ENCODE data around the gene MAP3K3.
A peak's percentile ranks its signal among the peaks of the same experiment; 100 is the strongest.

The MAP3K3 gene

GRCh38 chr17:63701456-63701820 lies 79.2 kb downstream of the MAP3K3 start:
- CTCF ChIA-PET, result no interaction called here
- POLR2A ChIA-PET (ENCODE audit: low non-redundant PET), result no interaction called here
- DNase-seq (ENCODE audit: low spot score), result no peak
- H3K27ac ChIP-seq, result peak overlapping the region; percentile 46; the same call in 1 of the 2 replicates
- TF ChIP-seq CTCF (conservative IDR thresholded peaks at IDR 0.05; ENCODE audit: low read depth), result no peak

GRCh38 chr17:63701868-63702720 lies 79.9 kb downstream of the MAP3K3 start:
- CTCF ChIA-PET, result interaction anchor here (0.6 to 0.7 kb wide), 3 partner anchors 17 to 278 kb away, joined by 3 to 5 read pairs (median 3); no protein-coding TSS in a partner anchor
- H3K27ac ChIP-seq, result peak overlapping the region; percentile 46
- POLR2A ChIA-PET (ENCODE audit: low non-redundant PET), result no interaction called here
- no peak for TF ChIP-seq CTCF (conservative IDR thresholded peaks at IDR 0.05; ENCODE audit: low read depth)
- DNase-seq (ENCODE audit: low spot score), result no peak

GRCh38 chr17:63702721-63703015 lies 80.5 kb downstream of the MAP3K3 start:
- no peak for TF ChIP-seq CTCF (conservative IDR thresholded peaks at IDR 0.05; ENCODE audit: low read depth)
- DNase-seq (ENCODE audit: low spot score), result no peak
- ChIA-PET CTCF (interaction anchor here (0.6 to 0.7 kb wide), 3 partner anchors 18 to 279 kb away, joined by 3 to 5 read pairs (median 3); no protein-coding TSS in a partner anchor), POLR2A (ENCODE audit: low non-redundant PET) (no interaction called here)
- peak overlapping the region; percentile 46 for H3K27ac ChIP-seq

DNA sequence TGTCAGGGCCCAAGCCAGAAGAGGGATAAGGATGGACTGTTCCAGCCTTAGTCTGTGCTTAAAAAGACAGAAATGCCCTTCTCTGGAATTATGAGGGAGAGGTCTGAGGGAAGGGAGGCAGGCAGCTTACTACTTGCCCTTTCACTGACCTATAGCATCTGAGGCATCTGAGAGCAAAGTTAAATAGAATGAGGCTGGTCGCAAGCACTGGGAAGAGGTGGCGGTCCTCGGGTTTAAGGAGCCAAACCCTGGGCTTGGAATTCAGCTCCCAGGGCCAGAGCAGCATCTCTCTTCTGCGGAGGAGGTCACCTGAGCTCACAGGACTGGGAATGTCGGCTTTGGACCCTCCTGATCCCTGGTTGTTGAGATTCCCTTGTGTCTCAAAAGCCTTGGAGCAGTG lies 80.8 kb downstream of the MAP3K3 start:
- peak overlapping the region; percentile 46 for H3K27ac ChIP-seq
- ChIA-PET POLR2A (ENCODE audit: low non-redundant PET) (no interaction called here), CTCF (interaction anchor here (0.6 kb wide), 1 partner anchor 279 kb away, joined by 3 read pairs; no protein-coding TSS in a partner anchor)
- no peak for TF ChIP-seq CTCF (conservative IDR thresholded peaks at IDR 0.05; ENCODE audit: low read depth)
- DNase-seq (ENCODE audit: low spot score), result no peak

GRCh38 chr17:63703556-63704258 lies 81.5 kb downstream of the MAP3K3 start:
- ChIA-PET POLR2A (ENCODE audit: low non-redundant PET) (no interaction called here), CTCF (no interaction called here)
- no peak for DNase-seq (ENCODE audit: low spot score)
- no peak for TF ChIP-seq CTCF (conservative IDR thresholded peaks at IDR 0.05; ENCODE audit: low read depth)
- peak overlapping the region; percentile 46 for H3K27ac ChIP-seq

DNA sequence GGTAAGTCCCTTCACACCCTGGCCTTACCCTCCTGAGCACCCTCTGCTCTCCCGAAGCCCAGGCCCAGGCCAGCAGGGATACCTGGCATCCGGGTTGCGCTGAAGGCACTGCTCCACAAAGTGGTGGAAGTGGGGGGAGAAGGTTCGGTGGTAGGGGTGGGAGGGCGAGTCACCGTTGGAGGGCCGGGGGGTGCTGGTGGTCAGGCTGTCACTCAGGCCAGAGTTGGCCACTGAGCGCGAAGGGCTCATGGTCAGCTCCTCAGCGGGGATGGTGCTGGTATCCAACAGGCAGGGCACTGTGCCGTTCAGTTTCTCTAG lies 82.0 kb downstream of the MAP3K3 start:
- TF ChIP-seq CTCF (conservative IDR thresholded peaks at IDR 0.05; ENCODE audit: low read depth), result no peak
- no peak for DNase-seq (ENCODE audit: low spot score)
- peak overlapping the region; percentile 46; the same call in 1 of the 2 replicates for H3K27ac ChIP-seq
- POLR2A ChIA-PET (ENCODE audit: low non-redundant PET), result no interaction called here
- CTCF ChIA-PET, result no interaction called here

Measured in RWPE1 (cell line).